HG03025 (cell line): Measurements from ENCODE around the gene ZCCHC24.

Experiments used
- ATAC-seq: cut with Tn5 transposase; IDR thresholded peaks from one replicate; pipeline ENCODE4 v1.9.1; 2021; ENCODE audit warnings: mild to moderate bottlenecking, moderate library complexity; ENCODE audit not compliant: unreplicated experiment, low FRiP score

Gene ZCCHC24

DNA sequence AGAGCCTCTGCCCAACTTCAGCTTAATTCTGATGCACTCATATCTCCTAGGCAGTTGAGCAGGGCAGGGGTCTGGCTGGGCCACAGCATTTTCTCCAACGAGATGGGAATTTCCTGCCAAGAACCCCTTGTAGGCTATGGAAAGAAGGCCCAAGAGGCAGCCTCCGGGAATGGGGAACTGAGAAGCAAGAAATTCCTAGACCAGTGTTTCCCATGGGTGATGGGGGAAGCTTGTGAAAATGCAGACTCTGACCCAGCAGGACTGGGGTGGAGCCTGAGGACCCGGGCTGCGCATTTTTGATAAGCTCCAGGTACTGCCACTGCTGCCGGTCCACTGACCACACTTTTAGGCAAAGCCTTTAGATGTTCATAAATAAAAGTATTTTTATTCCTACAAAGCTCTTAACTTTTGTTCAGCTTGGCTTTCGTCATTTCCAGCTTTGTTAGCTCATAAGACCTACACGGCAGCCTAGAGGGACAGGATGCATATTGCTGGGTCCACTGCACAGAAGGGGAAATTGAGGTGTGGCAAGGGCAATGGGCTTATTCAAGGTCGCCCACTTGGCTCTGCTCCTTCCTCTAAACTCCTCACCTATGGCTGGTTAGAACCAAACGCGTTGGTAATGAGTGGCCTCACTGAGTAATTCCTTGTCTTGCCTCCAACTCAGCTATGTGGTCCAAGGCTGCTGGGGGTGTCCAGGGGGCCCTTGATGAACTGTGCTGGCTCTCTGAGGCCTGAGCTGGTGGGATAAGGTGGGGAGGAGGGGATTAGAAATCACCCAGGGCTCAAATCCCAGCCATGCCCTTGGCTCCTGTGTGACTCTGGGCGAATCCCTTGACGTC is 29.5 kb downstream of the ZCCHC24 start:
- no peak for ATAC-seq

DNA sequence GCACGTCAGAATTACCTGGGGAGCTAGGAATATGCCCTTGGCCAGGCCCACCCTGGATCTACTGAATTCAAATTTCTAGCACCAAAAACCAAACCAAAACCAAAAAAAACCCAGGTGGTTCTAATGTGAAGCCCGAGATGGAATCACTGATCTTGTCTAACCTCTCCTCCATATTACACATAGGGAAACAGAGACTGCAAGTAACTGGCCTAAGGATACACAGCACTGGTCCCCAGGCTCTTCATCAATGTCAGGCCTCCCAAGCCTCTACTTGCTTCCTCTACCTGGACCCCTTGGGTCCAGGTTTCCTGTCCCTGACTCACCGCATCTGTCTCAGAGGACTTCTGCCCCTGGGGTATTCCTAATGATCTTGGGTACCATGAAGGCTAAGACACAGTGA is 30.7 kb downstream of the ZCCHC24 start:
- no peak for ATAC-seq

DNA sequence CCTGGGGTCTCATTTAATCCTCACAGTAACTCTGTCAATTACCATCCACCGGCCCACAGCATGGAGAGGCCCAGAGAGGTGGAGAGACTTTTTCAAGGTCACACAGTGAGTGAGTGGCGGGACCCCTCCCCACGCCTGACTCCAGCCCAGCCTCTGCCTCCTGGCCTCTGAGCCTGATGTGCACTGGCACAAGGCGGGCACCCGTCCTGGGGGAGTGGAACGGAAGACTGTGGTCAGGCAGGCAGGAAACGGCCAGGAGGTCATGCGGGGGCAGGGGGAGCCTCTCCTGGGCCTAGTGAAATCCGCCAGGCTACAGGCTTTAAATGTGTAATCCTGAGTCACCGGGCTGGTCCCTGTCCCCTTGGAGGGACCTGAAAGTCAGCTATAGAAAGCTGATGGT is 32.2 kb downstream of the ZCCHC24 start:
- ATAC-seq = no peak

DNA sequence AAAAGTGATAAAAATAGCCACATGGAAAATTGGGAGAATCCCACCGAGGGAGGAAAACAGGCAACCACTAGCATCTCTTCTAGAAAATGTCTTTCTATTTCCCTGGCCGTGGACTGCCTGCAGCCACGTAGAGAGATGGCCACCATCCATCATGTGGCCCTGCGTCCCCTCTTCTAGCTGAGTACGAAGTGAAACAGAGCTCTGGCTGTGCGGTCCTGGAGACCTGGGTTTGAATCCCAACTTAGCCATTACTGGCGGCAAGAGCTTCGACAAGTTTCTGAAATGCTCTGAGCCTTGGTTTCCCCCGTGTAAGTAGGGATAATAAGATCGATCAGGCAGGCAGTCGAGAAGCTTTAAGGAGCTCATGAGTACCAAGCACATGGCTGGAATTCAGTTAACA is 32.9 kb downstream of the ZCCHC24 start:
- ATAC-seq = no peak

DNA sequence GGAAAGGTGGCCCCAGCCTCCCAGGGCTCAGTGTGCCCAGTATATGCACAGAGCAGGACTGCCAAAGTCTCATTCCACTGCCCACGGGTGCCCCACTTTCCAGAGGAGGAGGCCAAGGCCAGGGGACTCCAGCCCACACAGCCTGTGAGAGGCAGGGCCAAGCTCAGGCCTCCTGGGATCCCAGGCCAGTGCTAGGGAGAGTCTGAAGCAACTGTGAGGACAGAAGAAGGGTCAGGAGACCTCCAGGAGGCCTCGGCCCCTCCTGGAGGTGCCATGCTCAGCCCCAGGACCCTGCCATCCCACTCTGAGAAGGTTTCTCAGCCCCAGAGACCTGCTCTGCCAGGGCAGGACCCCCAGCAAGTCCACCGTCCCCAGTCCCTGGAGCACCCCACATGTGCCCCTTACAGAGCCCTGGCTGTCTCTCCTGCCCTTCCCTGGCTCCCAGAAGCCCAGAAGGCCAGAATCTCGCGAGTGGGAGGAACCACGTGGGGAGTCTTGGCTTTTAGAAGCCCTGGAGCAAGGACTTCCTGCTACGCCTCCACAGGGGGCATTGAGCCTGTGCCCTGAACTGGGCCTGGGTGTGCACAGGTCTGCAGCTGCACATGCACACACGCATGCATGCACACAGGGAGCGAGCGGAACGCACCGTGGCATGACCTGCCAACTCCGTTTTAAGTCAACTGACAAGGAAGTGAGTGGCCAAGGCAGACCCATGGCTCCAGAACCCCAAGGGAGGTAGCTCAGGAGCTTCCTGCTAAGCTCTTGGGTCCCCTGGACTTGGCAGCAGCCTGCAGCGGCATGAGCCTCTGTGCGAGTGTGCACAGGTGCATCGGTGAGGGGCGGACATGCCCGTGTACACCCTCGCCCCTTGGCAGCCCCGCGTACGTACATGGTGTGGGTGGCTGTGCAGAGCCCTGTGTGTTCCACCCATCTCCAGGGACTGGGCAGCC is 33.6 kb downstream of the ZCCHC24 start:
- no peak for ATAC-seq

DNA sequence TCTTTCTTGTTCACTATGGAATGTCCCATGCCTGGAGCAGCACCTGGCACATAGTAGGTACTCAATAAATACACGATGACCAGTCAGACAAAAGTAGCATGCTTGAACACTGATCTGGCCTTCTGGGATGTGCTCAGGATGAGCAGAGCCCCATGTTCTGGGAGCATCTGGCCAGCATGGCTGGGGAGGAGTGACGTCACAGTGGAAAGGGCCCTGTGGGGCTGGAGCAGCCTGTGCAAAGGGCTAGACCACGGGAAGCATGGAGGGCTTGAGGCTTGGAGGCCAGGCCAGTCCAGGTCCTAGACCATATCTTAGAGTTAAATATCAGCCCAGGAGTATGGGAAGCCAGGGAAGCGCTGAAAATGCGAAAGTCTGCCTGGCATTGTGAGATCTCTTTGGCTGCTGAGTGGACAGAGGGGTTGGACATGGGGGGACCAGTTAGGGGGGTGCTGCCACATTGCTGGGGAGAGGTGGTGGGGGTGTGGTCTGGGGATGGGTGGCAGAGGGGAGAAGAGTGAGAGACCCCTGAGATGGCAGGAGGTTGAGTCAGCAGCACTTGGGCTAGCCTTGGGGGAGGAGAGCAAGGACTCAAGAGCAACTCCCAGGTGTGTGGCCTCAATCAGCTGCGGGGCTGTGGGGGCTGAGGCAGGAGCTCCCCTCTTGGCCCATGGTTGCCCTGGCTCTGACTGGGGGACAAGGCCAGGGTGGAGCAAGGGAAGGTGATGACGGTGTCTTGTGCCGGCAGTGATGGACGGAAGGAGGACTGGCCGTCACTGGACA is 34.9 kb downstream of the ZCCHC24 start:
- ATAC-seq = no peak

DNA sequence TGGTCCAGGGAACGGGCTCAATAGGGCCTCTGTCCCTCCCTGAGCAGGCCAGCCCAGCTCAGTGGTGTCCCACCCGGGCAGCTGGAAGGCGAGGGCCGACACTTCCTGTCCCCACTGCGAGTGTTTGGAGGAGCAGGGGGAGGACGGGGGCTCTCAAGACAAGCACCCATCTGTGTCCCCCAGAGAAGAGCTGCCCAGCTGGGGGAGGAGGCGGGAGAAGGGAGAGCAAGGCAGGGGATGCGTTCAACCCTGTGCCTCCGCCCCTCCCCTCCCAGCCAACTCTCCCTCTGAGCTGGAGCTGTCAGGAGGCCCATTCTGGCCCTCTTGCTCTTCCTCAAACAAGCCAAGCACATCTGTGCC is 35.7 kb downstream of the ZCCHC24 start:
- ATAC-seq = no peak

DNA sequence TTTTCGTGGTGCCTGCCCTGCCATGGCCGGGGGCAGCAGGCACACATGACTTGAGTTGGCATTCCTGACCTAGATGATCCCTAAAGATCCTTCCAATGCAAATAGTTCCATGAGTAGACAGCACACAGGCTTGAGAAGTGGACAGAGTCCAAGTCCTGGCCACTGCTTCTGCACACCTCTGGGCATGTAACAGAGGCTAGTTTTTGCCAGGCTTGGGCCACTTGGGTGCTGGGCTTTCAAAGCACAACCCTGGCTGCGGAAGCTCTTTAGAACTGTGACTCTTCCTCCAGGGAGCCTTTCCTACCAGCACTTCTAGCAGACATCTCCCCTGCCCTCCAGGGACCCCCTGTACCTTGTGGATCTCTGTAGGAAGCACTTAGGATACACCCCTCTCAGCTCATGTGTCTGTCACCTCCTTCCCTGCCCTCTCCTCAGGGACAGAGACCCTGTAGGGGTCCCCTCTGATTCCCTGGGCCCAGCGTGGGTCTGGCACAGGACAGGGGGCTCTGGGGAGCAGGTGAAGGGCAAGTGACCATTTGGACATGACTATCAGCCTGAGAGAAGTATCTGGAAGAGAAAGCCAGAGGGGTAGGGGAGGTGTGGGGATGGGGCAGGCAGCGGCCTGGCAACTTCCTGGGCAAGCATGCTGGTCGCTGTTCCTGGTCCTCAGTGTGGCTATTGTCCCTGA is 36.2 kb downstream of the ZCCHC24 start:
- no peak for ATAC-seq

DNA sequence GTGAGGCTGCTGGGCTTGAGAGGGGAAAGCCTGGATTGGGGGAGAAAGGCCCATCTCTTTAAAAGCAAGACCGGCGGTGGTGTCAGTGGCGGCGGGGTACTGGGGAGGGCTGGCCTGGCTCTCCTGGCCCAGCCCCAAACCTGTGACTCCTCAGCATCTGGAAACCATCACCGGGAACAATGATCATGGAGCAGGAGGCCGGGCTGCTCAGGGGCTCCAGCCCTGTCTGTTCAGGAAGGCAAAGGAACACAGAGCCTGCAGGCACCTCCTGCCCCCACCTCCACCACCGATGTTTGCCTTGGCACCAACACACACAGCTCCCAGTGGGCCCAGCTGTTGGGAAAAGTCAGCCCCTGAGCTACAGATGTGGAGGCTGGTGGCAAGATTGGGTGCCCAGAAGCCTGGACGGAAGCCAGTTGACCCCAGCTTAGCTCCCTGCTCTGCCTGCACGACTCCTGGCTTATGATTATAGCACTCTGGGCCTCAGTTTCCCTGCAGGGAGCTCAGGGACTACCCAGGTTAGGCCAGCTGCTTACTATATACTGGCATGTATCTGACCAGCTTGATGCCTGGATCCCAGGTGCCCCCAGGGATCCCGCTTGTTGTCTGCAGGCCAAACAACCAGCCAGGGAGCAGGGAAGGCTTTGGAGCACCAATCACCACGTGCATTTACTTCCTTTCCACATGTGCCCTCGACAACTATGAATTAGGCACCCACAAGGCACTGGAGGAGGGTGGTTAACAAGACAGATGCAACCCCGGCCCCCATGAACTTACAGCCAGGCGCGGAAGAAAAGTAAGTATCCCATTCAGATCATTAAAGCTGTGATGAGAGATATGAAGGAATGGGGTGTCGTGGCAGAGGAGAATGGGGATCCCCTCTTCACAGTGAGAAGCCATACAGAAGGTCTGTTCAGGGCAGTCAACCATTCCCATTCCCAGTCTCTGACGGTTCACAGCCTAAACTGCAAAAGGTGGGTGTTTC is 37.3 kb downstream of the ZCCHC24 start:
- no peak for ATAC-seq

DNA sequence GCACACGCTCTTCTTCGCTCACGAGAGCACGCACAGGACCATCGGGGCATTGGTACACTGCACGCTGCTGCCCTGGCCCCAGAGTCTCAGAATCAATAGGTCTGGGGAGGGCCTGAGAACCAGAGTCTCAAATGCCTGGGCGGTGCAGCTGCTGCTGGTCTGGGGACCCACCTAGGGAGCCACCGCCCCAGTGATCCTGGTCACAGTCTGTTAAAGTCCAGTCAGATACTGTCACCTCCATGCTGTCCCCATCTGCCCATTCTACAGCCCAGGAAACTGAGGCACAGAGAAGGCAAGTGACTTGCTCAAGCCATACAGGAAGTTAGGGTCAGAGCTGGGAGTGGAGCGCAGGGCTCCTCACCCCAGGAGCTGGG is 38.0 kb downstream of the ZCCHC24 start:
- no peak for ATAC-seq

DNA sequence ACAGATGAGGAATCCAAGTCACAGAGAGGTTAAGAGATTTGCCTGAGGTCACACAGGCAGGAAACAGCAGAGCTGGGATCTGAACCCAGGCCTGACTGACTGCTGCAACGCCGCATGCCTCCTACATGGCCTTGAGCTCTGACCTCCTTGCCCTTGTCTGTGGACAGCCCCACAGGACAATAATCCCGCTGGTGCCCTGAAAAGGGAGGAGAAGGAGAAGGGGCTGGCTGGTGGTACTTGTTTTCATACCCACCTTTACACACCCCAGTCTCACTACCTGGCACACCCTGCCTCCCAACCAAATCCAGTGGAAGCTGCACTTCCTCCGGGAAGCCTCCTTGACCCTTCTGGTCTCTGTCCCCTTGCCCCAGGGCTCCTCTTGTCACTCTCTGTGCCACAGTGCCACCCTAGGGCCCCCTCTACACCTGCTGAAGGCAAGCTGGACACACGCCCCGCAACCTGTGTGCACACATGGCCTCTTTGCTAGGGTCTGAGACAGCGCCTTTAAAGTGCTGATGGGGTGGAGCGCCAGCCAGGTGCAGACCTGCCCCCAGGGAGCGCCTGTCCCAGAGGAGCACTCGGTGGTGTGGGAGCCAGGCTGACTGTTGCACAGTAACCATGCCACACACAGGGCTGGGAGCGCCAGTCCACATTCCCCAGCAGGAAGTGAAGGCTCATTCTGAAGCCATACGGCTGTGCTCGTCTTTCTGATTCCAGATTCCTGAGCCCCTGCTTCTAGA is 38.6 kb downstream of the ZCCHC24 start:
- no peak for ATAC-seq

DNA sequence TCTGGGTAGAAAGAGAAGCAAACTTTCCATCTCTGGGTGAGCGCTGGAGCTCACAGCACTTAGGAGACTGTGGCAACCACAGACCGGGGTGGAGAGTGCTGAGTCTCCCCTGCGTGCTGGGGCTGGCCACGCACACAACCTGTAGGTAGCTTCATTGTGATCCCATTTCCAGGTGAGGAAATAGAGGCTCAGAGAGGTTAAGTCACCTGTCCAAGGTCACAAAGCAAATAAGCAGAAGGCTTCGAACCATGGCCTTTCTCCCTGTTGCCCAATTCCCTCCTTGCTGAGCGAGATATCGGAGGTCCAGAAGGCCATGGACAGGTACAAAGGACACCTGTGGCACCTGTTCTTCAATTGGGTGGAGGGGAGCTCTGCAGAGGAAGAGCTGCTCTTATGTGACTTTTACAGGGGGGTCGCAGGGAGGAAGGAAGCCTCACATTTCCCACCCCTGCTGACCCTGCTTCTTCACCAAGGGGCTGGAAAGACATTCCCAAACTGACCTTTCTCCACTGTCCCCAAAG is 39.4 kb downstream of the ZCCHC24 start:
- ATAC-seq = no peak

DNA sequence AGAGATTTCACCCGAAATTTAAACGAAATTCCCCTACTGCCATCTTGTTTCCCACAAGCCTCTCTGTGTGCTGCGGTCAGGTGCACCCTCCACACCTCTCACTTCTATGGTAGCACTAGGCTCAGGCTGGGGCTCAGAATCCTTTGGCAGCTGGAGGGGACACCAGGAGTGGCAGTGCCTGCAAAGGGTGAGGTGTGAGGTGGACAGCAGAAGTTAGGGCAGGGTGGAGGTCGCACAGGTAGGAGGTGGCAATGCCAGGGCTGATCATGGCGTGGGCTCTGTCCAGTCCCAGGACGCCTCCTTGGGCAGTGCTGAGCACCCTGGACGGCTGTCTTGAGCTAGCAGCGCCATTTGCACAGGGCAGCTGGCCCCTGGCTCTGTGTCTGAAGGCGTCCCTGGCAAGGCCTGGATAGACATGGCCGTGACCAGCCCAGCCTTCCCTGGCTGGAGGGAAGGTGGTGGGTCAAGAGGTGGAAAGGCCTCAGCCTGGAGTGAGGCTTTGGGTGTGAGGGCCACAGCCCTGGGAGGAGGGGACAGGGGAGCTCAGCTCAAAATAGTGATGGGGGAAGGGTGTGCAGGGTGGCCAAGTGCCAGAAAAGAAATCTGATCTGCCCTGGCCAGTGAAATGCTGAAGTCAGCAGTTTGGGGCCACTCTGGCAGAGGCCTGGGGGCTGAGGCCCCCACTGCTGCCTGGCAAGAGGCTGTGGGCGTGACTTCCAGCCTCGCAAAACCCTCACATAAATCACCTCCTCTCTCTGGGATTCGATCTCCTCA is 40.0 kb downstream of the ZCCHC24 start:
- no peak for ATAC-seq

DNA sequence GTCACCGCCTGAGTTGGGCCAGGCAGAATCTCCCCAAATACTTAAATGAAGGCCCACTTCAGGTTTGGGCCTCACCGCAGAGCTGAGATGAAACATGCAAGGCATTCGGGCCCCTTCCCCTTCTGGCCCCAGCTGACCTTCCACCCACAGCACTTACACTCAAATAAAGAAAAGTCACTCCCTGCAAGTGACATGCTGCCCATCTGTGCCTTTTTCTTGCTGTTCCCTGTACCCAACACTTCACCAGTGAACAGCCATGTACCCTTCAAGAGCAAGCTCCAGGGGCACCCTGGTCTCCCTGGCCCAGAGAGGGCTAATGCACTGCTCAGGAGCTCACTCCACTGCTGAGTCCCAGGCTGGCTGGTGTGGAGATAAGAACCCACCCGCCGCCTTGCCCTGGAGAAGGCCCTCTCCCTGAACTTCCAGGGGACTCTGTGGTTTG is 40.7 kb downstream of the ZCCHC24 start:
- ATAC-seq = no peak

DNA sequence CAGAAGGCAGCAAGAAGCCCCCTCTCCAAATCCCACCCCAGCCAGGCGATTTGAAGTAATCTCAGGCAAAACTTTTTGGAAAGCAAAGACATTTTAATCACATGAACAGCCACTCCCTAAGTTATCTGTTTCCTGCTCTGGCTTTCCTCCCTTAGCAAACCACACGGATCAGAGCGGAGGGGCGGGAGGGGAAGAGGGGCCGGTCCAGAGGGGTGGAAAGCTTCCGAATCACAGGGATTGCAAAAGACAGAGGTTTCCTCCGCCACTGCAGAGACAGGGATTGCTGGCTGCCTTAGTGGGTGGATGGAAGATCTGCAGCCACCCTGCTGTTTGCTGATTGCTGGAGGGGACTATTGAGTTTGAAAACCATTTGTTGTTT is 41.2 kb downstream of the ZCCHC24 start:
- ATAC-seq = no peak

DNA sequence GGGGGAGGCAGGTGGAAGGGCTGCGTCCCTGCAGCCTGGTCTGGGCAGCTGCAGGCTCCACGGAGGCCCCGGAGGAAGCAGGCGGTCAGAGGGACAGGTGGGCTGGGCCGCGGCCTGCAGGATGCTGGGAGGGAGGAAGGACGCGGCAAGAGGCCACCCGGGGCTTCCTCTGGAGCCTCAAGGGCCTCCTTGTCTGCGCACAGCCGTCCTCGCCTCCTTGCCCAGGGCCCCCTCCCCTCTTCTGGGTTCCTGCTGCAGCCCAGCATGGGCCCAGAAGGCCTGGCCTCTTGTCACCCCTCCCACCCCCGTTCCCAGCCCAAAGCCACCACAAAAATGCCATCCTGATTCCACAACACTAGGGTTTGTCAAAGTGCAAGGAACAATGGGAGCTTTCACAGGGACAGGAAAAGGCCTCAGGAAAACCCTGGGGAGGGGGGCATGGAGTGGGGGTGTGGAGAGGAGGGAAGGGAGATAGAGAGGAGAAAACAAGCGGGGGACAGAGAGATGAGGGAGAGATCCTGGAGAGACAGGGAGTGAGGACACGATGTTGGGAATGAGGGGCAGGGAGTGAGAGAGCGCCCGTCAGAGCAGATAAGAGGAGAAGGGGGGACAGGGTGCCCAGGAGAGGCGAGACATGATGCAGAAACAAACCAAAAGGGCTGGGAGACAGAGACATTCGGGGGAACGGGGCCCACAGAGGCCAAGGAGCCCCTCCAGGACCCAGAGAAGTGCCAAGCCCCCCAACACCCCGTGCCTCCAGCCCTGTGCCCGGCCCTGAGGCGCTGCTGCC is 41.8 kb downstream of the ZCCHC24 start:
- no peak for ATAC-seq

DNA sequence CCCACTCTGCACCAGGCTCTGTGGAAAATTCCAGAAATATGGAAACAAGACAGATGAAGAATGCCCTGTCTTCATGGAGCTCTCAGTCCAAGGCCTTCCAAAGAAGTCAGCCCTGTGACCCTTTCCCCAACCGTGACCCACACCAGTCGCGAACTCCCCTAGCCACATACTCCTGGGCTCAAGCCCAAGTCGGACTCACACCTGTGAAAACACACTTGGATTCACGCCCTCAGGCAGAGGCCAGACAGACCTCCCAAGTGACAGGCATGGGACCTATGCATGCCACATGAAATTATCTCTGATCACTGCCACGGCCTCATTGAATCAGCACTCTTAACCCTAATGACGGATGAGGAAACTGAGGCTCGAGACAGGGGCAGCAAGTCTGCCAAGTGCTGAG is 42.5 kb downstream of the ZCCHC24 start:
- ATAC-seq = no peak
